Colonic mucosa (tissue), 4 donors: ENCODE measurements around the gene PRRG4. TPM values are rescaled to one million over a fixed set of nuclear protein-coding genes. Genes with fewer than 3 reads are reported as not detected.
"Not testable (repeated sequence)": the region's sequence is repeated elsewhere in the genome, so short reads cannot be mapped to it uniquely, and the experiment has no call there.

Experiments
- DNase-seq: peaks from one replicate; pipeline ENCODE4 v3.0.0-alpha.2; 2020
- H3K27ac ChIP-seq: fragments of 200-600 bp; one replicate; pipeline ENCODE4 v1.8.0; 2021
- H3K27me3 ChIP-seq: fragments of 200-600 bp; one replicate; pipeline ENCODE4 v1.8.0; 2021
- H3K36me3 ChIP-seq: fragments of 200-600 bp; one replicate; pipeline ENCODE4 v1.8.0; 2021
- H3K4me1 ChIP-seq: fragments of 200-600 bp; one replicate; pipeline ENCODE4 v1.8.0; 2021; ENCODE audit warnings: mild to moderate bottlenecking
- H3K4me3 ChIP-seq: fragments of 200-600 bp; one replicate; pipeline ENCODE4 v1.8.0; 2021
- H3K9ac ChIP-seq, 2 donors: one replicate each; pipeline ENCODE4 v1.7.0; 2013; ENCODE audit warnings: control low read depth in 2 of 2, low read depth in 2 of 2, low read length in 2 of 2
- H3K9me3 ChIP-seq: fragments of 200-600 bp; one replicate; pipeline ENCODE4 v1.8.0; 2021
- CTCF ChIP-seq: fragments of 200-600 bp; IDR thresholded peaks from one replicate; pipeline ENCODE4 v1.8.0; 2022; ENCODE audit warnings: antibody characterized with exemption, mild to moderate bottlenecking
- intact Hi-C: fragments of 100-400 bp; cut with DNase I; formaldehyde crosslinking; loops from one replicate; pipeline ENCODE4 v1.14.1; 2022
- total RNA-seq, 2 donors: library from RNA; stranded (reverse); fragmentation: NEBNext Ultra II Directional in 1 of 2; extraction: Animal tissue kit (Norgen Biotek cat#: 25700) in 1 of 2; gene quantifications; one replicate each; pipeline ENCODE4 v1.2.1, GENCODE V29; 2021
- donor health status: healthy.
- donor health status: DM: no; HTN: no; CAD: no.
- donor health status: DM: no; HTN: no; CAD: no.

PRRG4 gene
- total RNA-seq, 2 donors from 2014 or later = 11.5 to 18.6 TPM

DNA sequence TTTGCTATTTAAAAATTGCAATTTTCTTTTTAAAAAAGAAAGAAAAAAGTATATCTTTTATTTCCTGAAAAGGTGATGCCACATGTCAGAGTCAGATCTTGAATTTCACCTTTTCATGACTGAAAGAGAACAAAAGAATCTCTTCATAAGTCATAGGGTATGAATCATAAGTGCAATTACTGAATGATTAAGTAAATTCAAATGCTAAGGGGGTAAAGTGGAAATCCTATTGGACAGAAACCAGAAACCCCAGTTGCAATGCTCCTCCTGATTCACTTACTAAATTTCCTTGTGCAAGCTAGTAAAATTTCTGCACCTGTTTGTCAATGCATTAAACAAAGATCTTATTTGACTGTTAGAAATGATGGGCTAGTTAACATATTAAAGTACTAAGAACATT, 8.2 kb upstream of the PRRG4 start:
- Histone ChIP-seq H3K4me1 (no peaks in the 10 kb centered on the region), H3K9ac (no peak overlapping the region), H3K27me3 (no peaks in the 10 kb centered on the region), H3K27ac (no peak overlapping the region), H3K36me3 (no peaks in the 10 kb centered on the region), H3K9me3 (no peaks in the 10 kb centered on the region), H3K4me3 (no peak overlapping the region)
- no peak for DNase-seq
- intact Hi-C loops = no loop called here
- TF ChIP-seq CTCF = no peak

- Histone ChIP-seq H3K4me3 (no peak overlapping the region), H3K36me3 (no peaks in the 10 kb centered on the region), H3K9me3 (no peaks in the 10 kb centered on the region), H3K27me3 (no peaks in the 10 kb centered on the region), H3K4me1 (no peaks in the 10 kb centered on the region), H3K9ac (no peak overlapping the region), H3K27ac (no peak overlapping the region)
- no peak for TF ChIP-seq CTCF
- no peak for DNase-seq
- intact Hi-C loops = no loop called here
Observed at GRCh38 chr11:32821917-32822560, 7.7 kb upstream of the PRRG4 start.

GRCh38 chr11:32823617-32824016, 6.1 kb upstream of the PRRG4 start:
- H3K27me3 ChIP-seq, intact Hi-C loops, H3K4me1 ChIP-seq, H3K27ac ChIP-seq, H3K9me3 ChIP-seq, DNase-seq, H3K4me3 ChIP-seq, H3K36me3 ChIP-seq, H3K9ac ChIP-seq: not testable (repeated sequence)

DNA sequence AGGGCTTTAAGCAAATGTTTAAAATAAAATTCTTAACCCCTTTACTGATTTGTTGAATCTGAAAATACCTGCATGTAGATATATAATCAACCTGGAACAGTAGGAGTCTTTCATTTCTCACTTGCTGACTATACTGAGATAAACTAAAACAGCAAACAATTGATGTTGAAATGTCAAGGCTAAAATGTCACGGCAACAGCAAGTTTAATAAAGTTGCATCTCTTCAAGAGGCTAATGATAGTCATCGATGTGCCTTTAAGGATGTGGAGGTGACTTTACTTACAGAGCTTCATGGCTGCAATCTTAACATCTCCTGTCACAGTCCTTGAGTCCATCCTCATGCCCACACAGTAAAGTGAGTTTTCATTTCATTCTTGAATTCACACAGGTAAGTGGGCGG, 3.6 kb upstream of the PRRG4 start:
- DNase-seq = no peak
- Histone ChIP-seq H3K27ac (no peak overlapping the region), H3K4me1 (no peaks in the 10 kb centered on the region), H3K4me3 (no peak overlapping the region), H3K27me3 (no peaks in the 10 kb centered on the region), H3K9me3 (no peaks in the 10 kb centered on the region), H3K36me3 (no peaks in the 10 kb centered on the region), H3K9ac (no peak overlapping the region)
- no peak for TF ChIP-seq CTCF
- intact Hi-C loops = no loop called here

DNA sequence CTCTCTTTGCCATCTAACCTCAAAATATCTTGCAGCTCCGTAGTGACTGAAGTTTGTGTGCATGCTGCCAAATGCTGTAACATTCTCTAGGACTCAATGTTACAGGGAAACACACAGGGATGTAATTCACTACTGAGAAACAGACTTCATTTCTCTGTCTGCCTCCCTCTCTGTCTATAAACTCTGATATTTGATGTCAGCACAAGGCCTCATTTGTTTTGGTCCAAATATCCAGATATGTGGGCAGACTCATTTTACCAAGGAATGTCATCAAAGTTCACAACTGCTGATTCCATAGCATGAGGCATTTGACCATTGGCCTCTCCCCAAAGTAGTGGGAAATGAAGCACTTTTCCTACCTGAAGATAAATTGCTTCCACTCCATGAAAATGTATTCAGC, 2.5 kb upstream of the PRRG4 start:
- Histone ChIP-seq H3K4me3 (no peak overlapping the region), H3K36me3 (no peaks in the 10 kb centered on the region), H3K4me1 (no peaks in the 10 kb centered on the region), H3K27me3 (no peaks in the 10 kb centered on the region), H3K9ac (no peak overlapping the region), H3K27ac (no peak overlapping the region), H3K9me3 (no peaks in the 10 kb centered on the region)
- no peak for TF ChIP-seq CTCF
- no peak for DNase-seq
- intact Hi-C loops = no loop called here

- Histone ChIP-seq H3K27ac (peak overlapping the region; percentile 83), H3K36me3 (no peaks in the 10 kb centered on the region), H3K27me3 (no peaks in the 10 kb centered on the region), H3K4me3 (peak overlapping the region; percentile 68), H3K9ac (peak overlapping the region; percentile 41 to 73), H3K4me1 (no peaks in the 10 kb centered on the region), H3K9me3 (no peaks in the 10 kb centered on the region)
- intact Hi-C loops = no loop called here
- no peak for TF ChIP-seq CTCF
- DNase-seq = no peak
Observed at GRCh38 chr11:32829157-32829679, 509 bp upstream of the PRRG4 start.
